GM23338 (cell line): ENCODE results near the gene SNAPC1.

Source experiments
- CREB1 ChIP-seq: fragments of 250-450 bp; sonication (Bioruptor Pico); IDR thresholded peaks from 2 replicates; pipeline ENCODE4 v1.5.0; 2020; ENCODE audit warnings: low read depth, mild to moderate bottlenecking, moderate library complexity
- EZH2 ChIP-seq: fragments of 200-600 bp; sonication (generic); IDR thresholded peaks from one replicate; pipeline ENCODE4 v1.8.0; 2017; ENCODE audit warnings: antibody characterized with exemption, mild to moderate bottlenecking, low read depth; ENCODE audit not compliant: unreplicated experiment
- EZH2phosphoT487 ChIP-seq: fragments of 200-600 bp; sonication (generic); IDR thresholded peaks from one replicate; pipeline ENCODE4 v1.8.1; 2018; ENCODE audit warnings: antibody characterized with exemption; ENCODE audit not compliant: unreplicated experiment
- JUNB ChIP-seq: IDR thresholded peaks from one replicate; pipeline ENCODE4 v1.6.1; 2016; ENCODE audit warnings: antibody characterized with exemption; ENCODE audit not compliant: unreplicated experiment
- NANOG ChIP-seq: IDR thresholded peaks from 2 replicates; pipeline ENCODE4 v1.6.1; 2016; ENCODE audit warnings: antibody characterized with exemption, borderline replicate concordance
- POLR2AphosphoS5 ChIP-seq: IDR thresholded peaks from 2 replicates; pipeline ENCODE4 v1.6.1; 2016; ENCODE audit warnings: antibody characterized with exemption, low read depth
- STAT1 ChIP-seq: IDR thresholded peaks from one replicate; pipeline ENCODE4 v1.6.1; 2016; ENCODE audit warnings: antibody characterized with exemption; ENCODE audit not compliant: unreplicated experiment
- ZNF331 ChIP-seq: fragments of 250-450 bp; sonication (Bioruptor Pico); IDR thresholded peaks from 2 replicates; pipeline ENCODE4 v1.5.0; 2020; ENCODE audit warnings: low read depth, mild to moderate bottlenecking, moderate library complexity
- TF ChIP-seq, protein P1 (sequence below), 2 experiments: fragments of 200-600 bp in 1 of 2; sonication (generic) in 1 of 2; conservative IDR thresholded peaks; 2 replicates each; pipeline versions ENCODE4 v1.5.1 to v1.6.1; 2016 to 2017; ENCODE audit warnings: antibody characterized with exemption in 2 of 2, low read depth in 2 of 2, mild to moderate bottlenecking in 2 of 2, moderate library complexity in 1 of 2
- TF ChIP-seq, protein P2 (sequence below): IDR thresholded peaks from one replicate; pipeline ENCODE4 v1.6.1; 2018; ENCODE audit warnings: antibody characterized with exemption; ENCODE audit not compliant: unreplicated experiment
- TF ChIP-seq, protein P3 (sequence below): IDR thresholded peaks from 2 replicates; pipeline ENCODE4 v1.6.1; 2016; ENCODE audit warnings: antibody characterized with exemption

DNA sequence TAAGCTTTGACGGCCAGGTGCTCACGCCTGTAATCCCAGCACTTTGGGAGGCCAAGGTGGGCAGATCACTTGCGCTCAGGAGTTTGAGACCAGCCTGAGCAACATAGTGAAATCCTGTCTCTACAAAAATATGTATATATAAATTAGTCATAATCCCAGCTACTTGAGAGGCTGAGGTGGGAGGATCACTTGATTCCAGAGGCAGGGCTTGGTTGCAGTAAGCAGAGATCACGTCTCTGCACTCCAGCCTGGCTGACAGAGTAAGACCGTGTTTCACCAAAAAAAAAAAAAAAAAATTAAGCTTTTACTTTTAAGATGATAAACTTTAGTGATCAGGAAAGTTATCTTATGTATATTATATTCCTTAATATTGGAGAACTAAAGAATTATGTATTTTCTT lies 18.0 kb upstream of the SNAPC1 start:
- TF ChIP-seq, protein P1, sequence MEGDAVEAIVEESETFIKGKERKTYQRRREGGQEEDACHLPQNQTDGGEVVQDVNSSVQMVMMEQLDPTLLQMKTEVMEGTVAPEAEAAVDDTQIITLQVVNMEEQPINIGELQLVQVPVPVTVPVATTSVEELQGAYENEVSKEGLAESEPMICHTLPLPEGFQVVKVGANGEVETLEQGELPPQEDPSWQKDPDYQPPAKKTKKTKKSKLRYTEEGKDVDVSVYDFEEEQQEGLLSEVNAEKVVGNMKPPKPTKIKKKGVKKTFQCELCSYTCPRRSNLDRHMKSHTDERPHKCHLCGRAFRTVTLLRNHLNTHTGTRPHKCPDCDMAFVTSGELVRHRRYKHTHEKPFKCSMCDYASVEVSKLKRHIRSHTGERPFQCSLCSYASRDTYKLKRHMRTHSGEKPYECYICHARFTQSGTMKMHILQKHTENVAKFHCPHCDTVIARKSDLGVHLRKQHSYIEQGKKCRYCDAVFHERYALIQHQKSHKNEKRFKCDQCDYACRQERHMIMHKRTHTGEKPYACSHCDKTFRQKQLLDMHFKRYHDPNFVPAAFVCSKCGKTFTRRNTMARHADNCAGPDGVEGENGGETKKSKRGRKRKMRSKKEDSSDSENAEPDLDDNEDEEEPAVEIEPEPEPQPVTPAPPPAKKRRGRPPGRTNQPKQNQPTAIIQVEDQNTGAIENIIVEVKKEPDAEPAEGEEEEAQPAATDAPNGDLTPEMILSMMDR (conservative IDR thresholded peaks at IDR 0.05; ENCODE audit: low read depth in 2 of 2), result no peak
- no peak for TF ChIP-seq POLR2AphosphoS5
- TF ChIP-seq, protein P2, sequence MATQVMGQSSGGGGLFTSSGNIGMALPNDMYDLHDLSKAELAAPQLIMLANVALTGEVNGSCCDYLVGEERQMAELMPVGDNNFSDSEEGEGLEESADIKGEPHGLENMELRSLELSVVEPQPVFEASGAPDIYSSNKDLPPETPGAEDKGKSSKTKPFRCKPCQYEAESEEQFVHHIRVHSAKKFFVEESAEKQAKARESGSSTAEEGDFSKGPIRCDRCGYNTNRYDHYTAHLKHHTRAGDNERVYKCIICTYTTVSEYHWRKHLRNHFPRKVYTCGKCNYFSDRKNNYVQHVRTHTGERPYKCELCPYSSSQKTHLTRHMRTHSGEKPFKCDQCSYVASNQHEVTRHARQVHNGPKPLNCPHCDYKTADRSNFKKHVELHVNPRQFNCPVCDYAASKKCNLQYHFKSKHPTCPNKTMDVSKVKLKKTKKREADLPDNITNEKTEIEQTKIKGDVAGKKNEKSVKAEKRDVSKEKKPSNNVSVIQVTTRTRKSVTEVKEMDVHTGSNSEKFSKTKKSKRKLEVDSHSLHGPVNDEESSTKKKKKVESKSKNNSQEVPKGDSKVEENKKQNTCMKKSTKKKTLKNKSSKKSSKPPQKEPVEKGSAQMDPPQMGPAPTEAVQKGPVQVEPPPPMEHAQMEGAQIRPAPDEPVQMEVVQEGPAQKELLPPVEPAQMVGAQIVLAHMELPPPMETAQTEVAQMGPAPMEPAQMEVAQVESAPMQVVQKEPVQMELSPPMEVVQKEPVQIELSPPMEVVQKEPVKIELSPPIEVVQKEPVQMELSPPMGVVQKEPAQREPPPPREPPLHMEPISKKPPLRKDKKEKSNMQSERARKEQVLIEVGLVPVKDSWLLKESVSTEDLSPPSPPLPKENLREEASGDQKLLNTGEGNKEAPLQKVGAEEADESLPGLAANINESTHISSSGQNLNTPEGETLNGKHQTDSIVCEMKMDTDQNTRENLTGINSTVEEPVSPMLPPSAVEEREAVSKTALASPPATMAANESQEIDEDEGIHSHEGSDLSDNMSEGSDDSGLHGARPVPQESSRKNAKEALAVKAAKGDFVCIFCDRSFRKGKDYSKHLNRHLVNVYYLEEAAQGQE, result no peak
- TF ChIP-seq EZH2phosphoT487, result no peak
- TF ChIP-seq EZH2, result no peak
- TF ChIP-seq CREB1 (CRISPR knock-in tag), result no peak
- TF ChIP-seq, protein P3, sequence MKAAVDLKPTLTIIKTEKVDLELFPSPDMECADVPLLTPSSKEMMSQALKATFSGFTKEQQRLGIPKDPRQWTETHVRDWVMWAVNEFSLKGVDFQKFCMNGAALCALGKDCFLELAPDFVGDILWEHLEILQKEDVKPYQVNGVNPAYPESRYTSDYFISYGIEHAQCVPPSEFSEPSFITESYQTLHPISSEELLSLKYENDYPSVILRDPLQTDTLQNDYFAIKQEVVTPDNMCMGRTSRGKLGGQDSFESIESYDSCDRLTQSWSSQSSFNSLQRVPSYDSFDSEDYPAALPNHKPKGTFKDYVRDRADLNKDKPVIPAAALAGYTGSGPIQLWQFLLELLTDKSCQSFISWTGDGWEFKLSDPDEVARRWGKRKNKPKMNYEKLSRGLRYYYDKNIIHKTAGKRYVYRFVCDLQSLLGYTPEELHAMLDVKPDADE, result no peak
- TF ChIP-seq NANOG, result no peak
- no peak for TF ChIP-seq STAT1
- no peak for TF ChIP-seq ZNF331 (CRISPR knock-in tag)
- TF ChIP-seq JUNB, result no peak
